ENCODE measurements around the gene GNS. TPM values are rescaled to one million over a fixed set of nuclear protein-coding genes. Genes with fewer than 3 reads are reported as not detected.

The GNS gene
- total and polyA plus RNA-seq, 2 donors (not counting 3 experiments of a cell fraction or from before 2014, with no cell fraction given), result 107 to 142 TPM

- Histone ChIP-seq H3K79me2 (ENCODE audit: control insufficient read depth, insufficient read depth, low read length) (peaks cover 1% of the 10 kb centered on the region), H3K4me3 (replicated peaks in 1 of 3; ENCODE audit: insufficient read depth in 1 of 3, low read depth in 1 of 3, low read length in 3 of 3) (no peak overlapping the region), H3K4me2 (ENCODE audit: insufficient read depth, low read length) (no peak overlapping the region), H4K20me1 (replicated peaks; ENCODE audit: control insufficient read depth, extremely low read depth, insufficient read depth, low read length) (no peaks in the 10 kb centered on the region), H3K36me3 (ENCODE audit: control insufficient read depth in 2 of 2, extremely low read depth in 1 of 2, insufficient read depth in 2 of 2, low read length in 2 of 2) (peaks cover 19 to 41% of the 10 kb centered on the region in 2 experiments), H3K4me1 (ENCODE audit: control insufficient read depth, extremely low read depth, insufficient read depth, low read length) (peaks cover 6% of the 10 kb centered on the region), H3K9me1 (replicated peaks; ENCODE audit: control insufficient read depth, extremely low read depth, insufficient read depth, low read length) (no peaks in the 10 kb centered on the region), H3K9me3 (replicated peaks; ENCODE audit: control insufficient read depth, insufficient read depth, low read length) (no peaks in the 10 kb centered on the region), H2AFZ (ENCODE audit: low read depth, low read length) (no peak overlapping the region), H3K27ac (ENCODE audit: insufficient read depth, low read depth, low read length) (no peak overlapping the region), H3K27me3 (ENCODE audit: control insufficient read depth in 2 of 2, insufficient read depth in 2 of 2, low read length in 2 of 2) (no peaks in the 10 kb centered on the region), H3K9ac (replicated peaks; ENCODE audit: extremely low read depth, insufficient read depth, low read length) (no peak overlapping the region)
- CTCF ChIA-PET, result interaction anchor here (1.0 kb wide), 1 partner anchor 24 kb away, joined by 3 read pairs; no protein-coding TSS in a partner anchor
- DNase-seq (ENCODE audit: low read depth, low spot score), result no peak
- no peak for FAIRE-seq
- POLR2A ChIA-PET, result interaction anchor here (1.2 kb wide), 1 partner anchor 9 kb away, joined by 3 read pairs; no protein-coding TSS in a partner anchor
- TF ChIP-seq FOS (IDR thresholded peaks at IDR 0.05; ENCODE audit: borderline replicate concordance, insufficient read depth, low read length), result peak; percentile 41
- TF ChIP-seq POLR2A (IDR thresholded peaks at IDR 0.05; ENCODE audit: low read depth, low read length), result no peak
- intact Hi-C loops (cut with micrococcal nuclease), result no loop called here
- dilution Hi-C loops (cut with MboI; ENCODE audit: extremely low pct_ligation_motif_present, low sequenced_read_pairs), result no loop called here
- no TSS peak for BruUV-seq (replicated peaks)
Measured at GRCh38 chr12:64739778-64740177, 19.4 kb downstream of the GNS start.

- CTCF ChIA-PET, result interaction anchor here (1.5 kb wide), 1 partner anchor 58 kb away, joined by 3 read pairs; no protein-coding TSS in a partner anchor
- dilution Hi-C loops (cut with MboI; ENCODE audit: extremely low pct_ligation_motif_present, low sequenced_read_pairs) (no loop called here), intact Hi-C loops (cut with micrococcal nuclease) (no loop called here)
- POLR2A ChIA-PET, result interaction anchor here (0.5 kb wide), 1 partner anchor 1971 kb away, joined by 3 read pairs; no protein-coding TSS in a partner anchor
- Histone ChIP-seq H3K36me3 (ENCODE audit: control insufficient read depth in 2 of 2, extremely low read depth in 1 of 2, insufficient read depth in 2 of 2, low read length in 2 of 2) (peaks cover 10 to 40% of the 10 kb centered on the region in 2 experiments), H3K27me3 (ENCODE audit: control insufficient read depth in 2 of 2, insufficient read depth in 2 of 2, low read length in 2 of 2) (no peaks in the 10 kb centered on the region), H2AFZ (ENCODE audit: low read depth, low read length) (no peak overlapping the region), H3K9ac (replicated peaks; ENCODE audit: extremely low read depth, insufficient read depth, low read length) (no peak overlapping the region), H3K9me1 (replicated peaks; ENCODE audit: control insufficient read depth, extremely low read depth, insufficient read depth, low read length) (no peaks in the 10 kb centered on the region), H3K79me2 (ENCODE audit: control insufficient read depth, insufficient read depth, low read length) (no peaks in the 10 kb centered on the region), H3K9me3 (replicated peaks; ENCODE audit: control insufficient read depth, insufficient read depth, low read length) (no peaks in the 10 kb centered on the region), H3K4me3 (replicated peaks in 1 of 3; ENCODE audit: insufficient read depth in 1 of 3, low read depth in 1 of 3, low read length in 3 of 3) (no peak overlapping the region), H3K4me2 (ENCODE audit: insufficient read depth, low read length) (no peak overlapping the region), H4K20me1 (replicated peaks; ENCODE audit: control insufficient read depth, extremely low read depth, insufficient read depth, low read length) (no peaks in the 10 kb centered on the region), H3K27ac (ENCODE audit: insufficient read depth, low read depth, low read length) (no peak overlapping the region), H3K4me1 (ENCODE audit: control insufficient read depth, extremely low read depth, insufficient read depth, low read length) (peaks cover 12% of the 10 kb centered on the region)
- FAIRE-seq (no peak), DNase-seq (ENCODE audit: low read depth, low spot score) (no peak)
- no peak for TF ChIP-seq EZH2 (IDR thresholded peaks at IDR 0.05; ENCODE audit: borderline replicate concordance, low read depth, low read length, severe bottlenecking)
- BruUV-seq (replicated peaks), result no TSS peak
Measured at GRCh38 chr12:64737539-64737938, 21.7 kb downstream of the GNS start.

Data from endothelial cell of umbilical vein (primary cell).